ENCODE data around the gene USP37.

The USP37 gene

GRCh38 chr2:218404351-218405085 is 163.6 kb downstream of the USP37 start:
- DNase-seq (ENCODE audit: insufficient read length, low spot score) (no peak), FAIRE-seq (no peak)
- no peak for TF ChIP-seq CTCF (IDR thresholded peaks at IDR 0.05; ENCODE audit: insufficient read depth, missing control alignments)

- FAIRE-seq (no peak), DNase-seq (ENCODE audit: insufficient read length, low spot score) (no peak)
- no peak for TF ChIP-seq CTCF (IDR thresholded peaks at IDR 0.05; ENCODE audit: insufficient read depth, missing control alignments)
Observed at GRCh38 chr2:218403810-218404209, 164.3 kb downstream of the USP37 start.

GRCh38 chr2:218402911-218403411 is 165.2 kb downstream of the USP37 start:
- no peak for FAIRE-seq
- no peak for TF ChIP-seq CTCF (IDR thresholded peaks at IDR 0.05; ENCODE audit: insufficient read depth, missing control alignments)

GRCh38 chr2:218402491-218402901 is 165.7 kb downstream of the USP37 start:
- FAIRE-seq (no peak), DNase-seq (ENCODE audit: insufficient read length, low spot score) (peak; percentile 1)
- no peak for TF ChIP-seq CTCF (IDR thresholded peaks at IDR 0.05; ENCODE audit: insufficient read depth, missing control alignments)

More at GRCh38 chr2:218402911-218403411, 165.2 kb downstream of the USP37 start:
- no peak for DNase-seq (ENCODE audit: insufficient read length, low spot score)

- FAIRE-seq (no peak), DNase-seq (ENCODE audit: insufficient read length, low spot score) (no peak)
- TF ChIP-seq CTCF (IDR thresholded peaks at IDR 0.05; ENCODE audit: insufficient read depth, missing control alignments), result no peak
Observed at GRCh38 chr2:218401890-218402289, 166.3 kb downstream of the USP37 start.

- no peak for DNase-seq (ENCODE audit: insufficient read length, low spot score)
- FAIRE-seq, result no peak
- no peak for TF ChIP-seq CTCF (IDR thresholded peaks at IDR 0.05; ENCODE audit: insufficient read depth, missing control alignments)
Observed at GRCh38 chr2:218400930-218401881, 166.9 kb downstream of the USP37 start.

Data from D721Med (cell line).